Measurements from ENCODE around the gene BSN.

BSN gene

GRCh38 chr3:49554633-49555265 is 472 bp downstream of the BSN start:
- peak overlapping the region; percentile 33 for H3K4me3 ChIP-seq (replicated peaks; ENCODE audit: low read depth, low read length)
- no peak for DNase-seq (ENCODE audit: extremely low read depth, low read depth)

GRCh38 chr3:49556500-49557275 is 2.4 kb downstream of the BSN start:
- TF ChIP-seq CTCF (IDR thresholded peaks at IDR 0.05; ENCODE audit: low read depth, low read length, missing control alignments), result no peak
- DNase-seq (ENCODE audit: extremely low read depth, low read depth), result no peak
- no peak overlapping the region for H3K4me3 ChIP-seq (replicated peaks; ENCODE audit: low read depth, low read length)

More at GRCh38 chr3:49554633-49555265, 472 bp downstream of the BSN start:
- TF ChIP-seq CTCF (IDR thresholded peaks at IDR 0.05; ENCODE audit: low read depth, low read length, missing control alignments), result no peak

DNA sequence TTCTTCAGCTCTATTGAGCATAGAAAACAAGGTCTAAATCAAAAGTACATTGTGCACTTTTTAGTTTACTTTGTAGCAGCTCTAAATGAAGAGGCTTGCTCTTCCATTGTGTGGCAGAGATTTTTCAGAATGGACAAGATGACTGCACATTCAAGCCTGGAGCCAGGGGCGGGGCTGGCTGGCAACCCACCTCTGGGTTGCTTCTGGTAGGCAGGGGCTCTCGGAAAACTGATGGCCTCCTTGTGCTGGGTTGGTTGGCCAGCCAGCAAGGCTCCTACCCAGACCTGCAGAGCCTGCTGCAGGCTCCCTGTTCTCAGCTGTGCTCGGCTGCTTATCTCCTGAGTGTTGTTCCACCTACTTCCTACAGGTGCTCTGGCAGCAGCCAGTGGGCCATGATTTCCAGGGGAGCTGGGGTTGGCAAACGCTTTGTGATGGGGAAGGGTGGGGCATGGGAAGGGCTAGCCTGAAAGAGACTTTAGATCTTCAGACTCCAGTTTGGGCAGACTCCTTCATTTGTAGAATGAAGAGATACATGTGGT is 8.8 kb downstream of the BSN start:
- no peak overlapping the region for H3K4me3 ChIP-seq (replicated peaks; ENCODE audit: low read depth, low read length)
- TF ChIP-seq CTCF (IDR thresholded peaks at IDR 0.05; ENCODE audit: low read depth, low read length, missing control alignments), result no peak
- DNase-seq (ENCODE audit: extremely low read depth, low read depth), result no peak

DNA sequence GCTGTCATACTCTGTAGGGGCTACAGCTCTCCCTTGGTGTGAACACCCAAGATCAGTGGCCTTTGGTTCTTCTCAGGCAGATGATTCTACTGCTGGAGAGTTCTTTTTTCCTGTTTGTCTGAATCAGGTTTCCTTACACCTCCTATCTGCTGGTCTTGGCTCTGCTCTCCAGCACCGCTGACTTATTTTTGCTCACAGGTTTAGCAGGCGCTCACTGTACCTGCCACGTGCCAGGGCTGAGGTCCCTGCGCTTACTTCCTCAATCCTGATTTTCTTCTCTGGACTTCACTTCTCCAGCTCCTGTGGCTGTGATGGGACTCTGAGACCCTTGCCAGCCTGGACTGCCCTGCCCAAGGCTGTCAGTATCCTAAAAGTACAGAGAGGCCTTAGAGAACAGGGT is 9.5 kb downstream of the BSN start:
- DNase-seq (ENCODE audit: extremely low read depth, low read depth), result no peak
- no peak for TF ChIP-seq CTCF (IDR thresholded peaks at IDR 0.05; ENCODE audit: low read depth, low read length, missing control alignments)
- H3K4me3 ChIP-seq (replicated peaks; ENCODE audit: low read depth, low read length), result no peak overlapping the region

DNA sequence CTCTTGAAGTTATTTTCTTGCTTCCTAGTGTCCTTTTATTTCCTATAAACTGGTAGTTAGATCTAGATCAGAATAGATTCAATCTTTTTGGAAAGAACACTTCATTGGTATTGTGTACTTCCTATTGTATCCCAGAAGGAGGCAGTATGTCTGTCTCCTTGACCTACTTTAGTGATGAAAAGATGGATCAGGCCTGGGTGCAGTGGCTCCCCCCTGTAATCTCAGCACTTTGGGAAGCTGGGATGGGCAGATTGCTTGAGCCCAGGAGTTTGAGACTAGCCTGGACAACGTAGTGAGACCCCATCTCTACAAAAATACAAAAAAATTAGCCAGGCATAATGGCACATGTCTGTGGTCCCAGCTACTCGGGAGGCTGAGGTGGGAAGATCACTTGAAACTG is 12.0 kb downstream of the BSN start:
- TF ChIP-seq CTCF (IDR thresholded peaks at IDR 0.05; ENCODE audit: low read depth, low read length, missing control alignments), result no peak
- DNase-seq (ENCODE audit: extremely low read depth, low read depth), result no peak
- no peak overlapping the region for H3K4me3 ChIP-seq (replicated peaks; ENCODE audit: low read depth, low read length)

DNA sequence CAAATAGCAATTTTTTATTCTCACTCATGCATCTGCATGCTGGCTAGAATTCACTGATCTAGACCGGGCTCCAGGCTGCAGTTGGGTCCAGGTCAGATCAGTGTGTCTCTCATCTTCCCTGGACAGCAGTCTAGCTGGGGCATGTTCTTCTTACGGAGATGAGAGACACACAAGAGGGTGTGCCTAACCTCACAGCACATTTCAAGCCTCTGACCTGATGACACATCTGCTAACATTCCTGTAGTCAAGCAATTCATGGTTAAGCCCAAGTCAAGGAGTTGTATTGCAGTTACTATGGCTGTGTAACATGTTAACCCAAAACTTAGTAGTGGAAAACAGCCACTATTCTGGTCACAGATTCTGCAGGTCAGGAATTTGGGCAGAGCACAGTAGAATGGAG is 13.1 kb downstream of the BSN start:
- no peak for DNase-seq (ENCODE audit: extremely low read depth, low read depth)
- no peak overlapping the region for H3K4me3 ChIP-seq (replicated peaks; ENCODE audit: low read depth, low read length)
- TF ChIP-seq CTCF (IDR thresholded peaks at IDR 0.05; ENCODE audit: low read depth, low read length, missing control alignments), result no peak
